Endothelial cell of umbilical vein (primary cell): ENCODE results near the gene USP17L21. TPM values are rescaled to one million over a fixed set of nuclear protein-coding genes. Genes with fewer than 3 reads are reported as not detected.
"Not testable (repeated sequence)": the region's sequence is repeated elsewhere in the genome, so short reads cannot be mapped to it uniquely, and the experiment has no call there.

ENCODE experiments used
- BruUV-seq: library from RNA; stranded (reverse); fragments of 400-500 nt; replicated peaks from 2 replicates; lab custom pipeline; 2021; lab: Mats Ljungman, UMichigan
- CTCF ChIA-PET: fragments of 300-600, 350-600 bp; sonication (Branson Sonifier 250); formaldehyde crosslinking; loops from one replicate; lab custom pipeline; 2021; ENCODE audit warnings: antibody characterized with exemption, inconsistent platforms; lab: Charles Lee
- POLR2A ChIA-PET: fragments of 300-600, 350-600 bp; sonication (Branson Sonifier 250); formaldehyde crosslinking; loops from one replicate; lab custom pipeline; 2021; ENCODE audit warnings: antibody characterized with exemption, inconsistent platforms; lab: Charles Lee
- DNase-seq: peaks from one replicate; pipeline ENCODE4 v3.0.0-alpha.2; 2011; ENCODE audit warnings: low read depth, low spot score
- FAIRE-seq: peaks from 2 replicates; lab custom pipeline; 2011; peaks lifted over from hg19 to GRCh38; lab: Jason Lieb, UNC
- H2AFZ ChIP-seq: 2 replicates; pipeline ENCODE4 v1.6.0; 2012; ENCODE audit warnings: low read depth, low read length, control low read depth, inconsistent platforms
- H3K27ac ChIP-seq: 2 replicates; pipeline ENCODE4 v1.5.1; 2011; ENCODE audit warnings: low read depth, mild to moderate bottlenecking, control low read depth, low read length, moderate library complexity; ENCODE audit not compliant: insufficient read depth
- H3K27me3 ChIP-seq, 2 experiments: 2 replicates each; pipeline versions ENCODE4 v1.6.0 to v1.6.1; 2011; ENCODE audit warnings: low read length in 2 of 2, mixed read lengths in 1 of 2; ENCODE audit not compliant: control insufficient read depth in 2 of 2, insufficient read depth in 2 of 2
- H3K36me3 ChIP-seq, 2 experiments: 2 replicates in 1 of 2; 3 replicates in 1 of 2; pipeline ENCODE4 v1.5.1; 2011; ENCODE audit warnings: low read length in 2 of 2, mild to moderate bottlenecking in 1 of 2, moderate library complexity in 1 of 2; ENCODE audit not compliant: control insufficient read depth in 2 of 2, insufficient read depth in 2 of 2; ENCODE audit errors: extremely low read depth in 1 of 2
- H3K4me1 ChIP-seq: 3 replicates; pipeline ENCODE4 v1.5.1; 2011; ENCODE audit warnings: mild to moderate bottlenecking, low read length; ENCODE audit not compliant: control insufficient read depth, insufficient read depth; ENCODE audit errors: extremely low read depth
- H3K4me2 ChIP-seq: 2 replicates; pipeline ENCODE4 v1.6.1; 2011; ENCODE audit warnings: low read length, control low read depth, mixed read lengths; ENCODE audit not compliant: insufficient read depth
- H3K4me3 ChIP-seq, 3 experiments: fragments of 200-600 bp in 1 of 3; sonication (generic), shearing (Covaris generic) in 1 of 3; replicated peaks in 1 of 3; 2 replicates each; pipeline ENCODE4 v1.5.1; 2011 to 2016; ENCODE audit warnings: control low read depth in 3 of 3, low read length in 3 of 3, mild to moderate bottlenecking in 2 of 3, inconsistent platforms in 1 of 3, low read depth in 1 of 3, moderate library complexity in 1 of 3; ENCODE audit not compliant: insufficient read depth in 1 of 3
- H3K79me2 ChIP-seq: 2 replicates; pipeline ENCODE4 v1.6.0; 2012; ENCODE audit warnings: low read length, inconsistent platforms; ENCODE audit not compliant: control insufficient read depth, insufficient read depth
- H3K9ac ChIP-seq: replicated peaks from 2 replicates; pipeline ENCODE3; 2011; ENCODE audit warnings: low read length, control low read depth; ENCODE audit not compliant: insufficient read depth; ENCODE audit errors: extremely low read depth
- H3K9me1 ChIP-seq: replicated peaks from 3 replicates; pipeline ENCODE4 v1.6.0; 2011; ENCODE audit warnings: mild to moderate bottlenecking, low read length; ENCODE audit not compliant: control insufficient read depth, insufficient read depth; ENCODE audit errors: extremely low read depth
- H3K9me3 ChIP-seq: replicated peaks from 2 replicates; pipeline ENCODE4 v1.5.1; 2012; ENCODE audit warnings: low read length, inconsistent platforms; ENCODE audit not compliant: control insufficient read depth, insufficient read depth
- H4K20me1 ChIP-seq: replicated peaks from 2 replicates; pipeline ENCODE3; 2011; ENCODE audit warnings: mild to moderate bottlenecking, low read length; ENCODE audit not compliant: control insufficient read depth, insufficient read depth; ENCODE audit errors: extremely low read depth
- dilution Hi-C: fragments of 300-500 bp; cut with MboI; formaldehyde crosslinking; loops from one replicate; pipeline ENCODE4 v1.15.0; 2019; ENCODE audit warnings: low sequenced_read_pairs; ENCODE audit not compliant: extremely low pct_ligation_motif_present
- intact Hi-C: fragments of 100-400 bp; cut with micrococcal nuclease; formaldehyde crosslinking; loops from one replicate; pipeline ENCODE4 v1.10.0; 2022
- polyA plus RNA-seq, 4 experiments: library from polyadenylated mRNA; depleted of rRNA in 3 of 4; stranded (reverse) in 3 of 4; unstranded in 1 of 4; fragments of >200 nt; gene quantifications; 2 replicates each; pipeline versions ENCODE4 v1.2.1 to v1.2.3, GENCODE V29; 2011 to 2012; ENCODE audit warnings: missing spikeins in 1 of 4
- total RNA-seq: library from RNA; stranded (reverse); gene quantifications from 2 replicates; pipeline ENCODE4 v1.2.3, GENCODE V29; 2021

USP17L21 gene
- total and polyA plus RNA-seq, 2 donors (not counting 3 experiments of a cell fraction or from before 2014, with no cell fraction given): not detected

GRCh38 chr4:9238461-9238860 lies 24.2 kb upstream of the USP17L21 start:
- dilution Hi-C loops: not testable (repeated sequence)

DNA sequence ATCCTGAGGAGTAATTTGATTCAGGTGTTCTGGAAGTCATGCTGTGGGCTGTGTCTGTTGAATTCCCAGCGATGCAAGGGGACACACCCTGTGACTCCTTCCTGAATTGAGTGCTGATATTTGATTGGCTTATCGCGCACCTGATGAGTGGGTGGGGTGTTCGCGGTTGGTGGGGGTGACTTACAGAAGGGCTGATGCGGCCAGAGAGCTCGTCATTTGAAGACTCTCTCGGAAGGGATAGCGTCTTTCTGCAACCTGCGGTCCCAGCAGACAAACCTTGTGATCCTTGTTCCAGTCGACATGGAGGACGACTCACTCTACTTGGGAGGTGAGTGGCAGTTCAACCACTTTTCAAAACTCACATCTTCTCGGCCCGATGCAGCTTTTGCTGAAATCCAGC lies 19.1 kb upstream of the USP17L21 start, which contains the start of gene USP17L17:
Gene USP17L17 (plus strand): TSS at position 301 of the 400 bp plus-strand sequence. CDS start 0 bp downstream, at position 301.
- H2AFZ ChIP-seq, H3K27ac ChIP-seq, CTCF ChIA-PET, FAIRE-seq, H3K36me3 ChIP-seq, H4K20me1 ChIP-seq, H3K27me3 ChIP-seq, intact Hi-C loops, BruUV-seq, DNase-seq, H3K9me1 ChIP-seq, dilution Hi-C loops, H3K9me3 ChIP-seq, H3K9ac ChIP-seq, POLR2A ChIA-PET, H3K4me1 ChIP-seq, H3K4me3 ChIP-seq, H3K79me2 ChIP-seq, H3K4me2 ChIP-seq: not testable (repeated sequence)

More at GRCh38 chr4:9238461-9238860, 24.2 kb upstream of the USP17L21 start:
- H3K36me3 ChIP-seq, H3K9me3 ChIP-seq, FAIRE-seq, H2AFZ ChIP-seq, POLR2A ChIA-PET, intact Hi-C loops, H3K27ac ChIP-seq, H4K20me1 ChIP-seq, H3K4me2 ChIP-seq, H3K27me3 ChIP-seq, H3K9me1 ChIP-seq, H3K4me3 ChIP-seq, BruUV-seq, CTCF ChIA-PET, H3K4me1 ChIP-seq, H3K79me2 ChIP-seq, H3K9ac ChIP-seq: not testable (repeated sequence)
- peak; percentile 0 for DNase-seq

DNA sequence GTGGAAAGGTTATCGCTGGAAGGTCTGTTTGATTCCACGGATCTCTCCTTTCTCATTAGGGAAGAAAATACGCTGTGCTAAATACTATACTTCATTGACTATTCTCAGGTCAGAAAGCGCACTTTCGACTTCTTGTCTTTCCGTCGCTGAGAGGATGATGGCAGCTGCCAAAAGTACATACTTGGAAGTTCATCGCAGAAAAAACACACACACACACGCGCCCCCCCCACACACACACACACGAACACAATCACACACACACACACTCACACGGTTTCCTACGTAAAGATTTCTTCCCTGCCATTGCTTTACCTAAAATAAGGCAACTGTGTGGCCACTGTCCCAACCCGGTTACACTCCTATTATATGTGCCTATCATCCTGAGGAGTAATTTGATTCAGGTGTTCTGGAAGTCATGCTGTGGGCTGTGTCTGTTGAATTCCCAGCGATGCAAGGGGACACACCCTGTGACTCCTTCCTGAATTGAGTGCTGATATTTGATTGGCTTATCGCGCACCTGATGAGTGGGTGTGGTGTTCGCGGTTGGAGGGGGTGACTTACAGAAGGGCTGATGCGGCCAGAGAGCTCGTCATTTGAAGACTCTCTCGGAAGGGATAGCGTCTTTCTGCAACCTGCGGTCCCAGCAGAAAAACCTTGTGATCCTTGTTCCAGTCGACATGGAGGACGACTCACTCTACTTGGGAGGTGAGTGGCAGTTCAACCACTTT lies 14.6 kb upstream of the USP17L21 start, which contains the start of gene USP17L18:
Gene USP17L18 (plus strand): TSS at position 678 of the 728 bp plus-strand sequence. CDS start 0 bp downstream, at position 678.
- H3K36me3 ChIP-seq, POLR2A ChIA-PET, H2AFZ ChIP-seq, H3K27ac ChIP-seq, H3K9me3 ChIP-seq, H3K4me3 ChIP-seq, CTCF ChIA-PET, H3K9ac ChIP-seq, H3K79me2 ChIP-seq, intact Hi-C loops, H4K20me1 ChIP-seq, FAIRE-seq, H3K27me3 ChIP-seq, dilution Hi-C loops, H3K4me2 ChIP-seq, H3K4me1 ChIP-seq, H3K9me1 ChIP-seq, BruUV-seq: not testable (repeated sequence)
- DNase-seq: peak; percentile 1

- H3K36me3 ChIP-seq, H3K9me1 ChIP-seq, BruUV-seq, H3K27me3 ChIP-seq, H3K9me3 ChIP-seq, H3K4me1 ChIP-seq, dilution Hi-C loops, H3K4me2 ChIP-seq, H3K27ac ChIP-seq, H3K79me2 ChIP-seq, POLR2A ChIA-PET, H3K9ac ChIP-seq, FAIRE-seq, H2AFZ ChIP-seq, CTCF ChIA-PET, H4K20me1 ChIP-seq, DNase-seq, intact Hi-C loops, H3K4me3 ChIP-seq: not testable (repeated sequence)
These were observed 9.6 kb upstream of the USP17L21 start, which contains the start of gene USP17L19 for GRCh38 chr4:9253078-9253477. TSS of gene USP17L19 (plus strand) at chr4:9253378. CDS start at chr4:9253378, 0 bp downstream.
